ENCODE results near the gene S100B. TPM values are rescaled to one million over a fixed set of nuclear protein-coding genes. Genes with fewer than 3 reads are reported as not detected.
"Not testable (repeated sequence)": the region's sequence is repeated elsewhere in the genome, so short reads cannot be mapped to it uniquely, and the experiment has no call there.

S100B gene
- total and polyA plus RNA-seq, 9 of the 15 experiments (the other 6 are each of a cell fraction or from before 2014, with no cell fraction given) = not detected

GRCh38 chr21:46630915-46631314 lies 26.0 kb upstream of the S100B start:
- H3K79me2 ChIP-seq (ENCODE audit: control insufficient read depth, insufficient read depth, low read length); H3K4me2 ChIP-seq (ENCODE audit: insufficient read depth, low read length); intact Hi-C loops (cut with micrococcal nuclease); BruUV-seq (replicated peaks); H3K9me1 ChIP-seq (ENCODE audit: control insufficient read depth, insufficient read depth, low read length); DNase-seq (ENCODE audit: extremely low read depth in 1 of 4, low spot score in 3 of 4); H3K36me3 ChIP-seq (ENCODE audit: control insufficient read depth, insufficient read depth, low read length); H2AFZ ChIP-seq (ENCODE audit: low read depth, low read length); H3K9ac ChIP-seq (ENCODE audit: insufficient read depth in 1 of 2, low read depth in 2 of 2, low read length in 2 of 2); H4K20me1 ChIP-seq (replicated peaks; ENCODE audit: control insufficient read depth, insufficient read depth, low read length); H3K27ac ChIP-seq (ENCODE audit: extremely low read depth, low read depth, low read length); H3K27me3 ChIP-seq (ENCODE audit: control insufficient read depth in 2 of 2, insufficient read depth in 2 of 2, low read length in 2 of 2); H3K4me1 ChIP-seq (replicated peaks in 1 of 2; ENCODE audit: control insufficient read depth in 2 of 2, insufficient read depth in 2 of 2, low read length in 2 of 2); in situ Hi-C loops (cut with MboI); H3K4me3 ChIP-seq; CTCF ChIA-PET (ENCODE audit: low intra/inter-chr PET ratio); POLR2A ChIA-PET; H3K9me3 ChIP-seq (replicated peaks; ENCODE audit: control insufficient read depth, insufficient read depth, low read depth, low read length); FAIRE-seq; ATAC-seq: not testable (repeated sequence)
- WGBS (ENCODE audit: insufficient coverage, low coverage, missing lambda C conversion rate) = 4% methylated on average over 2 of the region's 2 CpGs
- TF ChIP-seq KDM1A (IDR thresholded peaks at IDR 0.05) = peak in 1 of 2 experiments; percentile 41; a peak in 1 of 4 replicates
- 0 out of 2 replicates have a peak, but pooled peaks have one; percentile 20 for TF ChIP-seq BCOR (IDR thresholded peaks at IDR 0.05)
- TF ChIP-seq ZNF146 (CRISPR knock-in tag; IDR thresholded peaks at IDR 0.05; ENCODE audit: unreplicated experiment) = peak; percentile 81

GRCh38 chr21:46628868-46629267 lies 24.0 kb upstream of the S100B start:
- FAIRE-seq = no peak
- intact Hi-C loops (cut with micrococcal nuclease) = no loop called here
- ChIA-PET CTCF (ENCODE audit: low intra/inter-chr PET ratio) (no interaction called here), POLR2A (interaction anchor here (0.9 kb wide), 1 partner anchor 10 kb away, joined by 3 read pairs; no protein-coding TSS in a partner anchor)
- no TSS peak for BruUV-seq (replicated peaks)
- H4K20me1 ChIP-seq (replicated peaks; ENCODE audit: control insufficient read depth, insufficient read depth, low read length) = no peaks in the 10 kb centered on the region
- TF ChIP-seq TCF7L2 (IDR thresholded peaks at IDR 0.05; ENCODE audit: low read depth, low read length) = no peak
- no peak for TF ChIP-seq SIX5 (IDR thresholded peaks at IDR 0.05; ENCODE audit: borderline replicate concordance in 1 of 2, insufficient read depth in 1 of 2, low read depth in 1 of 2, low read length in 2 of 2)
- 0 out of 2 replicates have a peak, but pooled peaks have one; percentile 11 for TF ChIP-seq MAX (CRISPR knock-in tag; IDR thresholded peaks at IDR 0.05)
- TF ChIP-seq ZNF316 (IDR thresholded peaks at IDR 0.05) = peak; percentile 69
- no peak for TF ChIP-seq MTF1 (CRISPR knock-in tag; IDR thresholded peaks at IDR 0.05; ENCODE audit: borderline replicate concordance)
- TF ChIP-seq ZNF644 (tag; IDR thresholded peaks at IDR 0.05; ENCODE audit: low read depth) = no peak
- no peak for TF ChIP-seq TEAD1 (CRISPR knock-in tag; IDR thresholded peaks at IDR 0.05)
- TF ChIP-seq NFE2 (IDR thresholded peaks at IDR 0.05; ENCODE audit: low read depth) = 0 out of 2 replicates have a peak, but pooled peaks have one; percentile 5
- peak; percentile 46 for TF ChIP-seq C11orf30 (IDR thresholded peaks at IDR 0.05; ENCODE audit: low read depth)
- no peak for TF ChIP-seq CBFB (CRISPR knock-in tag; IDR thresholded peaks at IDR 0.05)
- no peak overlapping the region for H3K9ac ChIP-seq (ENCODE audit: insufficient read depth in 1 of 2, low read depth in 2 of 2, low read length in 2 of 2)
- no peaks in the 10 kb centered on the region for H3K9me1 ChIP-seq (ENCODE audit: control insufficient read depth, insufficient read depth, low read length)
- H3K4me1 ChIP-seq (replicated peaks in 1 of 2; ENCODE audit: control insufficient read depth in 2 of 2, insufficient read depth in 2 of 2, low read length in 2 of 2) = peaks cover 0 to 5% of the 10 kb centered on the region in 2 experiments; a peak in 3 of 5 replicates
- DNase-seq (ENCODE audit: extremely low read depth in 1 of 4, low spot score in 3 of 4) = no peak
- H3K9me3 ChIP-seq (replicated peaks; ENCODE audit: control insufficient read depth, insufficient read depth, low read depth, low read length) = peaks cover 5% of the 10 kb centered on the region; the same call in 1 of the 2 replicates
- H3K4me2 ChIP-seq (ENCODE audit: insufficient read depth, low read length) = no peak overlapping the region
- H2AFZ ChIP-seq (ENCODE audit: low read depth, low read length) = no peak overlapping the region
- no peak overlapping the region for H3K4me3 ChIP-seq
- no peaks in the 10 kb centered on the region for H3K36me3 ChIP-seq (ENCODE audit: control insufficient read depth, insufficient read depth, low read length)
- H3K27ac ChIP-seq (ENCODE audit: extremely low read depth, low read depth, low read length) = no peak overlapping the region
- no peak for ATAC-seq
- WGBS (ENCODE audit: insufficient coverage, low coverage, missing lambda C conversion rate) = 17% methylated on average over 6 of the region's 6 CpGs
- H3K79me2 ChIP-seq (ENCODE audit: control insufficient read depth, insufficient read depth, low read length) = no peaks in the 10 kb centered on the region
- in situ Hi-C loops (cut with MboI) = no loop called here
- H3K27me3 ChIP-seq (ENCODE audit: control insufficient read depth in 2 of 2, insufficient read depth in 2 of 2, low read length in 2 of 2) = peaks cover 0 to 17% of the 10 kb centered on the region in 2 experiments; a peak in 2 of 5 replicates

Measured in K562 (cell line).